Measurements from ENCODE around the gene FER.

- TF ChIP-seq CTCF (IDR thresholded peaks at IDR 0.05 in 4 of 5, conservative IDR thresholded peaks at IDR 0.05 in 1 of 5) (no peak), POLR2A (IDR thresholded peaks at IDR 0.05) (no peak)
Observed at GRCh38 chr5:108884736-108885135, 137.0 kb downstream of the FER start.

Measured in gastrocnemius medialis (tissue), 4 donors.